Fibroblast of lung (primary cell): ENCODE measurements around the gene STEAP1B. TPM values are rescaled to one million over a fixed set of nuclear protein-coding genes. Genes with fewer than 3 reads are reported as not detected.

Experiments
- DNase-seq, 2 donors: peaks; one replicate each; pipeline versions ENCODE4 v3.0.0 to v3.0.0-alpha.2; 2010; ENCODE audit warnings: low read depth in 2 of 2
- H2AFZ ChIP-seq: 2 replicates; pipeline ENCODE4 v1.5.1; 2012; ENCODE audit warnings: low read length, control low read depth, inconsistent platforms
- H3K27ac ChIP-seq: 2 replicates; pipeline ENCODE4 v1.5.1; 2011; ENCODE audit warnings: low read length, control low read depth; ENCODE audit not compliant: insufficient read depth
- H3K27me3 ChIP-seq: 2 replicates; pipeline ENCODE4 v1.5.1; 2011; ENCODE audit warnings: mild to moderate bottlenecking, low read length; ENCODE audit not compliant: control insufficient read depth, insufficient read depth
- H3K36me3 ChIP-seq: 2 replicates; pipeline ENCODE4 v1.5.1; 2011; ENCODE audit warnings: low read length; ENCODE audit not compliant: control insufficient read depth, insufficient read depth
- H3K4me1 ChIP-seq: 2 replicates; pipeline ENCODE4 v1.5.1; 2011; ENCODE audit warnings: low read length; ENCODE audit not compliant: control insufficient read depth, insufficient read depth; ENCODE audit errors: extremely low read depth
- H3K4me2 ChIP-seq: 2 replicates; pipeline ENCODE4 v1.5.1; 2011; ENCODE audit warnings: low read length, control low read depth; ENCODE audit not compliant: insufficient read depth; ENCODE audit errors: extremely low read depth
- H3K4me3 ChIP-seq, 4 experiments: fragments of 200-600 bp in 1 of 4; sonication (generic) in 1 of 4; replicated peaks in 1 of 4; 2 replicates each; pipeline ENCODE4 v1.5.1; 2011 to 2016; ENCODE audit warnings: low read length in 4 of 4, low read depth in 3 of 4, mild to moderate bottlenecking in 3 of 4, control low read depth in 2 of 4, inconsistent platforms in 1 of 4, mixed read lengths in 1 of 4; ENCODE audit not compliant: insufficient read depth in 1 of 4; ENCODE audit errors: control extremely low read depth in 1 of 4
- H3K79me2 ChIP-seq: 2 replicates; pipeline ENCODE4 v1.5.1; 2012; ENCODE audit warnings: mild to moderate bottlenecking, low read length, inconsistent platforms; ENCODE audit not compliant: control insufficient read depth, insufficient read depth
- H3K9ac ChIP-seq: 2 replicates; pipeline ENCODE4 v1.5.1; 2011; ENCODE audit warnings: mild to moderate bottlenecking, low read length, control low read depth; ENCODE audit not compliant: insufficient read depth
- H3K9me3 ChIP-seq: 2 replicates; pipeline ENCODE4 v1.5.1; 2012; ENCODE audit warnings: low read depth, low read length; ENCODE audit not compliant: control insufficient read depth, insufficient read depth
- H4K20me1 ChIP-seq: 2 replicates; pipeline ENCODE4 v1.5.1; 2011; ENCODE audit warnings: low read length; ENCODE audit not compliant: control insufficient read depth, insufficient read depth; ENCODE audit errors: extremely low read depth
- CTCF ChIP-seq, 2 donors: IDR thresholded peaks in 1 of 2; conservative IDR thresholded peaks in 1 of 2; 1 replicate in 1 of 2; 2 replicates in 1 of 2; pipeline ENCODE4 v1.5.1; 2011 to 2012; ENCODE audit warnings: low read length in 2 of 2, control low read depth in 1 of 2, inconsistent platforms in 1 of 2, low read depth in 1 of 2, mild to moderate bottlenecking in 1 of 2
- EZH2 ChIP-seq: IDR thresholded peaks from 2 replicates; pipeline ENCODE4 v1.5.1; 2012; ENCODE audit warnings: low read length, control low read depth, mild to moderate bottlenecking; ENCODE audit errors: missing control alignments
- polyA plus RNA-seq, 2 donors: library from polyadenylated mRNA; depleted of rRNA in 1 of 2; stranded (reverse) in 1 of 2; unstranded in 1 of 2; fragments of >200 nt; gene quantifications; 2 replicates each; pipeline ENCODE4 v1.2.1, GENCODE V29; 2011 to 2012; ENCODE audit warnings: missing spikeins in 1 of 2
- total RNA-seq: library from RNA; depleted of rRNA; stranded (reverse); fragments of >200 nt; gene quantifications from 2 replicates; pipeline ENCODE4 v1.2.1, GENCODE V29; 2014

The STEAP1B gene
- total and polyA plus RNA-seq, 2 donors (not counting 1 experiment from before 2014, with no cell fraction given): 11.4 to 14.7 TPM

GRCh38 chr7:22460363-22460988 is 39.5 kb downstream of the STEAP1B start:
- Histone ChIP-seq H3K9ac (no peak overlapping the region), H3K4me2 (no peak overlapping the region), H3K79me2 (no peaks in the 10 kb centered on the region), H3K4me3 (no peak overlapping the region), H2AFZ (no peak overlapping the region), H3K27ac (no peak overlapping the region), H3K9me3 (no peaks in the 10 kb centered on the region), H3K27me3 (no peaks in the 10 kb centered on the region), H3K4me1 (no peaks in the 10 kb centered on the region), H3K36me3 (no peaks in the 10 kb centered on the region), H4K20me1 (no peaks in the 10 kb centered on the region)
- no peak for DNase-seq
- TF ChIP-seq CTCF (conservative IDR thresholded peaks at IDR 0.05 in 1 of 2, IDR thresholded peaks at IDR 0.05 in 1 of 2; ENCODE audit: low read depth in 1 of 2, low read length in 2 of 2): no peak
- no peak for TF ChIP-seq EZH2

- no peak overlapping the region for H3K4me2 ChIP-seq
- H2AFZ ChIP-seq: no peak overlapping the region
- DNase-seq: no peak
- H3K9ac ChIP-seq: no peak overlapping the region
- no peaks in the 10 kb centered on the region for H3K36me3 ChIP-seq
- TF ChIP-seq CTCF (conservative IDR thresholded peaks at IDR 0.05 in 1 of 2, IDR thresholded peaks at IDR 0.05 in 1 of 2; ENCODE audit: low read depth in 1 of 2, low read length in 2 of 2): no peak
- H3K27me3 ChIP-seq: no peaks in the 10 kb centered on the region
- H3K27ac ChIP-seq: no peak overlapping the region
- no peaks in the 10 kb centered on the region for H3K9me3 ChIP-seq
- no peaks in the 10 kb centered on the region for H3K4me1 ChIP-seq
- no peaks in the 10 kb centered on the region for H4K20me1 ChIP-seq
- no peak overlapping the region for H3K4me3 ChIP-seq
- no peaks in the 10 kb centered on the region for H3K79me2 ChIP-seq
Measured at GRCh38 chr7:22457471-22457870, 42.5 kb downstream of the STEAP1B start.

- no peaks in the 10 kb centered on the region for H3K27me3 ChIP-seq
- no peak overlapping the region for H3K9ac ChIP-seq
- no peaks in the 10 kb centered on the region for H3K79me2 ChIP-seq
- no peak overlapping the region for H3K4me3 ChIP-seq
- no peaks in the 10 kb centered on the region for H4K20me1 ChIP-seq
- no peak for DNase-seq
- no peak for TF ChIP-seq EZH2
- no peak for TF ChIP-seq CTCF (conservative IDR thresholded peaks at IDR 0.05 in 1 of 2, IDR thresholded peaks at IDR 0.05 in 1 of 2; ENCODE audit: low read depth in 1 of 2, low read length in 2 of 2)
- H2AFZ ChIP-seq: no peak overlapping the region
- H3K27ac ChIP-seq: no peak overlapping the region
- H3K4me1 ChIP-seq: no peaks in the 10 kb centered on the region
- no peaks in the 10 kb centered on the region for H3K9me3 ChIP-seq
- H3K4me2 ChIP-seq: no peak overlapping the region
- no peaks in the 10 kb centered on the region for H3K36me3 ChIP-seq
Measured at GRCh38 chr7:22454446-22454845, 45.5 kb downstream of the STEAP1B start.
